KOPT-K1 (cell line): ENCODE results near the gene TADA3.

Experiments used
- H3K27ac ChIP-seq: fragments of 200-600 bp; sonication (generic); 2 replicates; pipeline ENCODE4 v1.5.1; 2016; ENCODE audit warnings: antibody characterized with exemption, mild to moderate bottlenecking, low read depth, low read length; ENCODE audit not compliant: poor library complexity, severe bottlenecking
- H3K36me3 ChIP-seq: fragments of 200-600 bp; sonication (generic); 2 replicates; pipeline ENCODE4 v1.5.1; 2017; ENCODE audit warnings: antibody characterized with exemption, mild to moderate bottlenecking, low read length, moderate library complexity; ENCODE audit not compliant: insufficient read depth
- H3K9me3 ChIP-seq: fragments of 200-600 bp; sonication (generic); 2 replicates; pipeline ENCODE4 v1.5.1; 2017; ENCODE audit warnings: antibody characterized with exemption, low read length, mild to moderate bottlenecking; ENCODE audit not compliant: insufficient read depth, poor library complexity, severe bottlenecking

Gene TADA3

DNA sequence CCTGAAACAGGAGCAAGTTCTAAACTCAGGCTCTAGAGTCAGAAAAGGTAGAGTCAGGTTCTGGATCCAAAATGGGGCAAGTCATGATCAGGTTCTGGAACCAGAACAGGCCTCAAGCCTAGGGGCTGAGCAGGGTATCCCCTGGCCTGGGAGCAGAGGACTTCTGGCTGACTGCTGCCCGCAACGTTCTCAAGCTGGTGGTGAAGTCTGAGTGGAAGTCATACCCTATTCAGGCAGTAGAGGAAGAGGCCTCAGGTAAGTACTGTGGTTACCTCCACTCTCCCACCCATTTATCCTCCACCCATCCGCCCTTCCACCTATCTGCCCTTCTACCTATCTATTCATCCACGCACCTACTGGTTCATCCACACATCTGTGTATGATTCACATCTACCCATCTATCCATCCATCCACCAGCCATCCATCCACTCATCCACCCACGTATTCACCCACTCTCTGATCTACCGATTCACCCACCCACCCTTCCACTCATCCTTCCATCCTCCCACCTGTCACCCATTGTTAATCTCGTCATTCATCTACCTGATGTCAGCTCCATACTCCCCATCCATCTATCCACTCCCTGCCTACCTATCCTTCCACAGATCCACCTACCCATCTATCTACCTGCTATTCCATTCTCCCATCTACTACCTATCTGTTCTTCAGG is 26.5 kb upstream of the TADA3 start:
- H3K27ac ChIP-seq, result no peak overlapping the region
- no peaks in the 10 kb centered on the region for H3K9me3 ChIP-seq
- H3K36me3 ChIP-seq, result peaks cover 74% of the 10 kb centered on the region

DNA sequence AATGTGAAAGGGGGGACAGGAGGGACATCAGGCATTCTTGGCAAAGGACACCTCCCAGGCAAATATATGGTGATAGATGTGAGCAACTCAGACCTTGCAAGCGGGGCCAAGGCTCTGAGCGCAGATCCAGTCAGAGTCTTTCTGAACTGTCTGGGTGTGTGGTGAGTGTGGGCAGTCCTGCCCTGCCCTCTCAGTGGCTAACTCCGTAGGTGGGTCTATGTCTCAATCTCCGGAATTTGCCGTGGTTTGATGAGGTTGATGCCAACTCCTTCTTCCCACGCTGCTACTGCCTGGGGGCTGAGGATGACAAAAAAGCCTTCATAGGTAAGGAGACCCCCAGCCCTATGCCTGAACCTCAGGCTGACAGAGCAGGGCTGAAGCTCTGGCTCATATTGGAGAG is 25.2 kb upstream of the TADA3 start:
- Histone ChIP-seq H3K27ac (no peak overlapping the region), H3K9me3 (no peaks in the 10 kb centered on the region), H3K36me3 (peaks cover 83% of the 10 kb centered on the region)

DNA sequence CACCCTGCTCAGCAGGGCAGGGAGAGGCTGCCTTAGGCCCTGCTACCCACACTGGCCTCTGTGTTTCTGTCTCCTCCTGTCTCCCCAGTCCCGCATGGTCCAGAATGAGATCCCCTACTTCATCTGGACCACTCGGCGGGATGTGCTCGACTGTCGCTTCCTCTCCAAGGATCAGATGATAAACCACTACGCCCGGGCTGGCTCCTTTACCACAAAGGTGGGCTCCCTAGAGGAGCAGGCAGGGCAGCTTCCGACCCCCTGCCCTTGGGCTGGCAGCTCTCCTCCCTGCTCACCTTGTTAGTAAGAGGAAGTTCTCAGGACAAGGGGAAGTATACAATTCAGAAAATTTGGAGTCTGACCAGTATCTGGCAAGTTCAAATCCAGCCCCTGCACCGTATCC is 23.7 kb upstream of the TADA3 start:
- H3K9me3 ChIP-seq, result no peaks in the 10 kb centered on the region
- peaks cover 92% of the 10 kb centered on the region for H3K36me3 ChIP-seq
- no peak overlapping the region for H3K27ac ChIP-seq

DNA sequence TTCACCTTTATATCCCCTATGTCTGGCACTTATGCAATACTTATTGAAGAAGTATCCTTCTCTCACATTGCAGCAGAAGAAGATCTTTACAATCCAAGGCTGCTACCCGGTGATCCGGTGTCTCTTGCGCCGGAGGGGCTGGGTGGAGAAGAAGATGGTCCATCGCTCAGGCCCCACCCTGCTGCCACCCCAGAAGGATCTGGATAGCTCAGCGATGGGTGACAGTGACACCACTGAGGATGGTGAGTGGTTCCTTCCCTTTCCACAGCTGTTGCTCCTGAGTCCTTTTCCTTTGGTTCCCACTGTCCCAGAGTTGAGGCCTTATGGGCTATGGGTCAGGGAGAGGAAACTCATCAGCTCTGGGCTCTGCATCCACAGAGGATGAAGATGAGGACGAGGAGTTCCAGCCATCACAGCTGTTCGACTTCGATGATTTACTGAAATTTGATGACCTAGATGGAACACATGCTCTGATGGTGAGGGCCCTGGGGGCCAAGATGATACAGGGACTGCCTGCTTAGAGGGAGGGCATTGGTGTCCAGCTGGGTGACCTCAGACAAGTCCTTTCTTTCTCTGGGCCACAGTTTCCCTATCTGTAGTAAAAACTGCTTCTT is 20.7 kb upstream of the TADA3 start:
- no peaks in the 10 kb centered on the region for H3K9me3 ChIP-seq
- peaks cover 90% of the 10 kb centered on the region for H3K36me3 ChIP-seq
- no peak overlapping the region for H3K27ac ChIP-seq

DNA sequence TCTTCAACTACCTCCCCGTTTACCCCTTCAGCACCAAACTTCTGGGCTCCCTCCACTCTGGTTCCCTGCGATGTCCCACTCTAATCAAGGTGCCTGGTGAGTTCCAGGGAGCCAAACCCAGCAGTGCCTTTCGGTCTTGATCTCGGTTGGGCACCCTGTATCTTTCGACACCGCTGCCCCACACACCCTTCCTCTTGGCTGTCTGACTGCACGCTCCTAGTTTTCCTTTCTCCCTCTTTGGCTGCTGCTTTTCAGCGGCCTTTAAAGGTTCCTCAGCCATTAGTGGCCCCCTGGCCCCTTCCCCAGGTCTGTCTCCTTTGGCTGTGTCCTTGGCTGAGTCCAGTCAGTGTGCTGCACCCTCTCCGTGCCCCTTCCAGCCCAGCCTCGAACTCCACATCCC is 18.6 kb upstream of the TADA3 start:
- no peak overlapping the region for H3K27ac ChIP-seq
- peaks cover 92% of the 10 kb centered on the region for H3K36me3 ChIP-seq
- no peaks in the 10 kb centered on the region for H3K9me3 ChIP-seq

DNA sequence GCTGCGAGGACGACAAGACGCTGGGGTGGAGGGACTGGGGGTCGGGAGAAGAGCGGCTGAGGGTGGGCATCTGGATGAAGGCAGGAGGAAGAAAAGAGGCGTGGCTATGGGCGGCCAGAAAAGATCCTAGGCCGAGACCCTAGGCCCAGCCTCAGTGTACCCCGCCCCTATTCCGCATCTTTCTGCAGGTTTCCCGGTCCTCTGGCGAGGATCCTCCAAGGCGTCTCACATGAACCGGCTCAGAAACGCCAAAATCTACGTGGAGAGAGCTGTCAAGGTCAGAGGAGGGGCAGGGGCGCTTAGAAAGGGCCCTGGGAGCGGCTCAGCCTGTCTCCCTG is 18.1 kb upstream of the TADA3 start:
- no peak overlapping the region for H3K27ac ChIP-seq

DNA sequence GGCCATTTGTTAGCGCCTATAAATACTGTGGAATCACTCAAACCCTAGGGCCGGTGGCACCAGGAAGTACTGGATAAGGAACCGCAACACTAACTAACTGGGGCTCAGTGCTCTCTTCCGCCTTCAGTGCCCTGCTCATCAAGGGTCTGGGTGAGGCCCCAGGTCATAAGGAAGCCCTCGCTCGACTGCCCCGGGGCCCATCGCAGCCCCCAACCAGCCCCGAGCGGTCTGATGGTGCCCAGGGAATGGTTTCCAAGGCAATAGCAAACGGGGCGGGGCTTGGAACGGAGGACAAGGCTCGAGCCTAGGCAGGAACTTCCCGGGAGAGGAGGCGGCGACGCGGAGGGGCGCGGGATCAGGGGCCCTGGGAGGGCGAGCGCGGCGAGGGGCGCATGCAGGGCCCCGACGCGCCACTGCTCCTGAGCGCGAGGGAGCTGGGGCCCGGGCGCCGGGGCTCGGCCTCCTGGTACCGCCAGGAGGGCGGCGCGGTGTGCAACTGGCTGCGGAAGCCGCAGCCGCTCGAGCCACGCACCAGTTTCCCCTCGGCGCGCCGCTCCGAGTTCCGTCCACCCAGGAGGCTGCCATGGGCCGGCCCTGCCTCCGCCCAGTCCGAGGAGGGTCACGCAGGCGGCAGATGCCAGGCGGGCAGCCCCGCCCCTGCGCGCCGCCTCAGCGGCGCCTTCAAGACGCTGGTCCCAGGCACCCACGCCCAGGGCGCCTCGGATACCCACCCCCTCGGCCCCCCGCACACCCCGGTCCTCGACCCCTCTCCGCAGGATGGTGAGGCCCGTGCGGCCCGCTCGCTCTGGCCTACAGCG is 17.6 kb upstream of the TADA3 start, which contains the start of gene TTLL3:
TSS of gene TTLL3 (plus strand) at position 648 of the 818 bp plus-strand sequence. CDS start 400 bp downstream, outside the sequence.
- Histone ChIP-seq H3K9me3 (no peaks in the 10 kb centered on the region), H3K36me3 (peaks cover 92% of the 10 kb centered on the region), H3K27ac (no peak within 1 kb of the TSS)

More for the DNA sequence above, 18.1 kb upstream of the TADA3 start:
- no peaks in the 10 kb centered on the region for H3K9me3 ChIP-seq
- peaks cover 92% of the 10 kb centered on the region for H3K36me3 ChIP-seq

DNA sequence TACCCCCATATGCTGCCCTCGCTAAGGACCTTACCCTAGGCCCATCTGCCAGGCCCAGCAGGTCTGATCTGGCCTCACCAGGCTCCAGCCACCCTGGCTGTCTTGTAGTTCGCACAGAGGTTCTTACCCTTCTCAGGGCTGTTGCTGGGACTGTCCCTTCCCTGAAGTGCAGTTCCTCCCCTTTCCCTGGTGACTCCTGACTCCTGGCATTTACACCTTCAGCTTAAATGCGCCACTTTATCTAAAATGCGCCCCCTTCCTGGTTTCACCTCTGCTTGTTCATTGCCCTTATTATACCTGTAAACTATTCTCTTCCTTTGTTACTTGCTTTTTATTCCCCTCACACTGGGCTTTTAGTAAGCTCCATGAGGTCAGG is 17.0 kb upstream of the TADA3 start:
- H3K36me3 ChIP-seq, result peaks cover 95% of the 10 kb centered on the region
- no peaks in the 10 kb centered on the region for H3K9me3 ChIP-seq
- no peak overlapping the region for H3K27ac ChIP-seq

DNA sequence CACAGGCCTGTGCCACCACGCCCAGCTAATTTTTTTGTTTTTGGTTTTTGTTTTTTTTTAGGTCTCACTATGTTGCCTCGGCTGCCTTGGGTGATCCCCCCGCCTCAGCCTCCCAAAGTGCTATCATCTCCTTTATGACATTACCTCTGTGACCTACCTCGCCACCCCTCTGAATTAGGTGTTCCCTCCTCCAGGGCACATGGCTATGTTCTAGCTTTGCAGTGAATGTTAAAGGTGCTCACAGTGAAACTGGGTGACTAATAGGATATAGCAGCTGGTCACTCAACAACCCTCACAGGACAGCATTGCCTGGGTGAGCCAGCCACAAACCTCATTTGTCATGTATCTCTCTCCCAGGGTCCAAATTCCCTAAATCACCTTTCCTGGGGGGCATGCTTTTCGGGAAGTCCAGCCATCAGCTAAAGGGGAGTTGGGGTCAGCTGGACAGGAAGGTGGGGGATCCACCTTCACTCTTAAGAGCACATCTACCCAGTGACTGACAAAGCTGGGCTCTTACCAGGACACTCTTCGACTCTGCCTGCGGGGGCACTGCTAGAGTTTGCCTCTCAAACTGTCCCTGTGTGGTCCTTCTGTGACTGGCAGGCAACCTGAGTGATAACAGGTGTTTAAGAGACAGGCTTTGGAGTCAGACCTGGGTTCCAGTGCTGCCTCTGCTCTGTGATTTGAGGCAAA is 16.2 kb upstream of the TADA3 start:
- H3K36me3 ChIP-seq, result peaks cover 97% of the 10 kb centered on the region
- no peaks in the 10 kb centered on the region for H3K9me3 ChIP-seq
- H3K27ac ChIP-seq, result no peak overlapping the region

DNA sequence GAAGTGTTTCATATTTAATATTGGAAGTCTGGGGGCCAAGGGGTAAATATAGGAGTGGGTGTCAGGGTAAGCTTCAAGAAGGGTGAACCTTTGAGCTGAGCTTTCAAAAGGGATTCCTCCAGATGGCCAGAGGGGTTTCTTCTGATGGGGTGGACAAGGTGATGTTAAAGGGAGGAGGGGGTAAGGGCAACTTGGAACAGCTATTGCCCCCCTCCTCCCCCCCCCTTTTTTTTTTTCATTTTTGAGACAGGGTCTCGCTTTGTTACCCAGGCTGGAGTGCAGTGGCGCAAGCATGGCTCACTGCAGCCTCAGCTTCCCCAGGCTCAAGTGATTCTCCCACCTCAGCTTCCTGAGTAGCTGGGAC is 15.7 kb upstream of the TADA3 start:
- Histone ChIP-seq H3K36me3 (peaks cover 97% of the 10 kb centered on the region), H3K9me3 (no peaks in the 10 kb centered on the region), H3K27ac (no peak overlapping the region)

DNA sequence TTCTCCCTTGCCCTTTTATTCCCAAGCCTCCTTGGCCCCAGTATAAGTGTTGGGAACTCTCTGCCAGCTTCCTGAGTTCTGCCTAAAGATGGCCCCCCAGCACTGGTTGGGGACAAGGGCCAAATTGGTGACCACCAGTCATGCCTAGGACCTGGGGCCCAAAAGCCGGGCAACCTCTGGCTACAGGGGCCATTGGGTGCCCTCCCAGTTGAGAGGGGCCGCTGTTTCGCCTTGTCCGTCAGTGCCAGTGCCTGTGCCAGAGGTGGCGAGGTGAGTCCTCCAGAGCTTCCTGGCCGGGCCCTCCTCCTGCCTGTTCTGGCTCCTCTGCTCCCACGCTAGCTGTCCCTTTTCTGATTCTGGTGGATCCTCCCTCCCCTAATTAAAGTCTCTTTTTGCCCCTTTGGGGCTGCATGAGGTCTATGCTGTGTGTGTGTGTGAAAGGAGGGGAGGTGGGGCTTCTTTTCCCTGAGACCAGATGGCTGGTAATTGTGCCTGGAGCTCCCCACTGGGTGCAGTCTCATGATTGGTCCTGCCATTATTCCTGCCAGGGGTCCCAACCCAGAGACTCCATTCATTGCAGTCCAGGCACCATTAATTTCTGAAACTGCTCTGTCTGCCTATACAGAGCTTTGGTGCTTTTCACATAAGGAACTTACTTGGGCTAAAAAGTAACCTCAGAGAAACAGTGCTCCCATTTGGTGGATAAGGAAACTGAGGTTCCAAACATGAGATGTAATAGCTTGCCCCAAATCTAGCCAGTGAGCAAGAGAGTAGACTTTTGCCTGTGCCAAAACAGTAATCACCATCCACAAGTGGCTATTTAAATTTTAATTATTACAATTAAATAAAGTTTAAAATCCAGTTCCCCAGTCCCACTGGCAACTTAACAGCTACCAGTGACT is 14.7 kb upstream of the TADA3 start:
- Histone ChIP-seq H3K27ac (no peak overlapping the region), H3K36me3 (peaks cover 97% of the 10 kb centered on the region), H3K9me3 (no peaks in the 10 kb centered on the region)

DNA sequence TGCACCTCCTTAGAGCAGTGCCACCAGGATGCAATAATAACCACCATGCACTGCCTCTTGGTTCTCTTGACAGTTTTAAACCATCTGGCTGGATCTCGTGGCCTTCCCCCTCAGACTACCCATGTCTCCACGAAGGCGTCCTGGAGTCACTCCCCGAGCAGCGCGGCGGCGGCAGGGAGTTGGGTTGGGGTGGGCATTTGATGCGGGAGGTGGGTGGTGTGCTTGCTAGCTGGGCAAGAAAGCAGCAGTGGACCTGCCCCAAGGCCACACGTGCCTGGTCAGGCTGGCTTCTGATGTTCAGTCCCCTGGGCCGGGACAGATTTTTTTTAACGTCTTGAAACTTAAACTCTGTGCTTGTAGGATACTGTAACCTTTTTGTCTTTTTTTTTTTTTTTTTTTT is 13.9 kb upstream of the TADA3 start:
- H3K36me3 ChIP-seq, result peaks cover 97% of the 10 kb centered on the region
- H3K27ac ChIP-seq, result no peak overlapping the region
- no peaks in the 10 kb centered on the region for H3K9me3 ChIP-seq

DNA sequence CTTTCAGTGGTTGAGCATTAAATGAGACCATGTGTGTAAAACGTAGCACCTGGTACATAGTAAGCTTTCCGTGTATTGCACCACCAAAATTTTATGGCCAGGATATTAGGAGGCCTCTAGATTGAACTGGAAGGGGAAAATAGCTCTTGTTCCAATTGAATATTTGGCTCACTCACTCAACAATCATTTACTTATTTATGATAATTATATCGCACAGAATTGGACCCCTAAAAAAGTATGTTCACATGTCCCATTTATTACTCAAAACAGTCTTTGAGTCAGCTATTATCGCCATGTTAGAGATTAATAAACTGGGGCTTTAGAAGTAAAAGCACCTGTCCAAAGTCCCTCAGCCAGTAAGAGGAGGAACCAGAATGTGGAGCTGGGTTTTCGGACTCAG is 12.7 kb upstream of the TADA3 start:
- Histone ChIP-seq H3K27ac (no peak overlapping the region), H3K36me3 (peaks cover 98% of the 10 kb centered on the region), H3K9me3 (no peaks in the 10 kb centered on the region)

DNA sequence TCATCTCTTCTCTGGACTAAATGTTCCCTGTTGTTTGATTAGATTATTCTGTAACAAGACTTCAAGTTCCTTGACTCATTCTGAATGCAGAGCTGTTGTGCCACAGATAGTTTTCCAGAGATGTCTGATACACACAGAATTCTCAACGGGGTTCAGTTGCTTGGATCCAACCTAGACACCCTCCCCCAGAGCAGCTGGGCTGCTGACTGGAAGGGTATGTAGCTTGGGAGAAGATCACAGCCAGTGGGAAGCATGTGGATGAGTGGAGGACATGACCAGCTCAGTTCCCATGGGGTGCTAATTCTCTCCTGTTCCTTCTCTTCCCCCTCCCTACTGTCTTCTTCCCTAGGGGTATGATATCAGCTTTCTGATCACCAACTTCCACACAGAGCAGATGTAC is 11.2 kb upstream of the TADA3 start:
- peaks cover 100% of the 10 kb centered on the region for H3K36me3 ChIP-seq
- no peak overlapping the region for H3K27ac ChIP-seq

More for the DNA sequence above, 11.2 kb upstream of the TADA3 start:
- H3K9me3 ChIP-seq, result no peaks in the 10 kb centered on the region
